Left renal cortex interstitium (tissue), 4 donors: ENCODE measurements around the gene CHRM5. TPM values are rescaled to one million over a fixed set of nuclear protein-coding genes. Genes with fewer than 3 reads are reported as not detected.
A peak's percentile ranks its signal among the peaks of the same experiment; 100 is the strongest.
"Not testable (repeated sequence)": the region's sequence is repeated elsewhere in the genome, so short reads cannot be mapped to it uniquely, and the experiment has no call there.

Source experiments
- DNase-seq, 4 donors: peaks; one replicate each; pipeline ENCODE4 v3.0.0-alpha.2; 2013; ENCODE audit warnings: low read depth in 4 of 4, low spot score in 2 of 4, missing footprints in 1 of 4
- polyA plus RNA-seq, 4 donors: library from polyadenylated mRNA; unstranded; fragments of 120-200 nt; gene quantifications; one replicate each; pipeline ENCODE4 v1.2.1, GENCODE V29; 2013; ENCODE audit not compliant: insufficient read length in 4 of 4

CHRM5 gene
- polyA plus RNA-seq, 4 donors: 0.16 to 0.44 (median 0.31) TPM

DNA sequence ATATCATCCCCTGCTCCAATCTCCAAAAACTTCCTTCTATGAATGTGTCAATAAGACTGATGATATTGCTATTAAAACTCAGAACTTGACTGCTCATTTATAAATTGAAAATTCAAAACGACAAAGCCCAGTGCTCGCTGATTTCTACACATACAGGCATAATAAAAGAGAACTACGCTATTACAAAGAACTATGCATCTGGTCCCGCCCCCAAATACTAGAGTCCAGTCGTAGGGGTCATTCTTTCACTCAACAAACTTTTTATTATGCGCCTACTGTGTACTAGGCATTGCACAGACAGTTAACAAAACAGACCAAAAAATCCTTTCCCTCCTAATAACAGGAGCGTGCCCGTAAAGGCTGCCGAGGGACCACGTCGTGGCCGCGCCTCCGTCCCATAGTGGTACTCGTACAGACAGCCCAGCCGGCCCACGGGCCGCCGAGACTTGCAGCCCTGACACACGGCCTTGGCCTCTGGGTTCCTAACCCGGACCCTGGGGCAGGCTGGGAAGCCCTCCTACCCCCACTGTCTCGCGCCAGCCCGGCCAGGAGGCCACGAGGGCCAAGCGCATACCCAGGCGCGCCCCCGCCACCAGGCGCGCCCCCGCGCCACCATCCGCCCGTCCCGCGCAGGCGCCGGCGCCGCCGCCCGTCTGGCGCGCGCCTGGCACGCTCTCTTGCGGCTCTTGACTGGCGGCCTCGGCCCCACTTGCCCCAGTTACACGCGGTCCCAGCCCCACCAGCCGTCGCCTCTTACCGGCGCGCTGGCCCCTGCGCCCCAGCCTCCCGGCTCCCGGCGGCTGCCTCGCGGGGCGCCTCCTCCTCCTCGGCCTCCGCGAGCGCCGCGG lies 70.0 kb downstream of the CHRM5 start:
- peak in 3 of 4 donors; percentile 55 to 63 (median 62) for DNase-seq

GRCh38 chr15:34038871-34039789 lies 70.8 kb downstream of the CHRM5 start, which contains the start of gene AVEN:
Gene AVEN, minus strand, starts transcription at chr15:34039204. Its CDS starts 158 bp downstream, at chr15:34039046.
- no peak for DNase-seq

GRCh38 chr15:34039790-34040113 lies 71.5 kb downstream of the CHRM5 start:
- DNase-seq: no peak

DNA sequence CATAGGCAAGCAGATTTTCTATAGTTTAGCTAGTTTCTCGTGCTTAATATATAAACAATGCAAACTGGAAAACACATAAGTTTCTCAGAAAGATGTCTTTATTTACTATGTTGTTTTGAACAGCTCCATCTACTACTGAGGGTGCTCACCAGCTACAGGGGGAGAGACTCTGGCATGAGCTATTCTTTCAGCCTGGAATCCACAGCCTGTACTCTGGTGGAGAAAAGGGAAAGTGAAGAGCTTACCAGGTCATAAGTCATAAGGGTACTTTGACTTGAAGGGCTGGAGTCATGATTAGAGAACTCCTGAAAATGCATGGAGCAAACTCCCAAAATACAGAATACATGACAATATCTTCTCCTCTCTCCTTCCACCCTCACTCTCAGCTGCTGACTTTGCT lies 75.1 kb downstream of the CHRM5 start:
- no peak for DNase-seq

DNA sequence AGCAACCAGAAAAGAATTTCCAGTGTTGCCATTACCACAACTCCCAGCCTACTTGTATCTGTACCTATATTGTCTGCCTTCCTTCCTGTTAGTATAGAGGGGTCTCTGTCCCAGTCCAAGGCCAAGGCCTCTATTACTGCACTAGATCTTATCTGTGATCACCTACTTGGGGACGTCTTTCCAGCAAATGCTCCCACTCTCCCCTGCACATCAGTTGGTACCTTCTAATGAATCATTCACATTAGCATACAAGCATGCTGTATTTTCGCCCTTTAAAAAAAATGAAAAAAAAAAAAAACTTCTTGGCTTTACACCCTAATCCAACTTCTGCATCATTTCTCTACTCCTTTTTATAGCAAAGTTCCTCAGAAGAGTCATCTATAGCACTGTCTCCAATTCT lies 75.5 kb downstream of the CHRM5 start:
- no peak for DNase-seq

GRCh38 chr15:34046471-34047145 lies 78.3 kb downstream of the CHRM5 start:
- no peak for DNase-seq

- DNase-seq: no peak
Observed at GRCh38 chr15:34047893-34048775, 79.8 kb downstream of the CHRM5 start.

DNA sequence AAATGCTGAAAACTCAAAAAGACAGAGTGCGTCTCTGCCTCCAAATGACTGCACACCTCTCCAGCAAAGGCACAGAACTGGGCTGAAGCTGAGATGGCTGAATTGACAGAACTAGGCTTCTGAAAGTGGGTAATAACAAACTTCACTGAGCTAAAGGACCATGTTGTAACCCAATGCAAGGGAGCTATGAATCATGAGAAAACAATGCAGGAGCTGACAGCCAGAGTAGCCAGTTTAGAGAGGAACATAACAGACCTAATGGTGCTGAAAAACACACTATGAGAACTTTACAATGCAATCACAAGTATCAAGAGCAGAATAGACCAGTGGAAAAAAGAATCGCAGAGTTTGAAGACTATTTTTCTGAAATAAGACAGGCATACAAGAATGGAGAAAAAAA lies 80.8 kb downstream of the CHRM5 start:
- no peak for DNase-seq

DNA sequence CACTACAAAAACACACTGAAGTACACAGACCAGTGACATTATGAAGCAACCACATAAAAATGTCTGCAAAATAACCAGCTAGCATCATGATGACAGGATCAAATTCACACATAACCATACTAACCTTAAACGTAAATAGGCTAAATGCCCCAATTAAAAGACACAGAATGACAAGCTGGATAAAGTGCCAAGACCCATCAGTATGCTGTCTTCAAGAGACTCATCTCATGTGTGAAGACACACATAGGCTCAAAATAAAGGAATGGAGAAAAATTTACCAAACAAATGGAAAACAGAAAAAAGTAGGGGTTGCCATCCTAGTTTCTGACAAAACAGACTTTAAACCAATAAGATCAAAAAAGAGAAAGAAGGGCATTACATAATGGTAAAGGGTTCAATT lies 82.1 kb downstream of the CHRM5 start:
- DNase-seq: not testable (repeated sequence)

GRCh38 chr15:34054081-34054707 lies 85.9 kb downstream of the CHRM5 start:
- no peak for DNase-seq

DNA sequence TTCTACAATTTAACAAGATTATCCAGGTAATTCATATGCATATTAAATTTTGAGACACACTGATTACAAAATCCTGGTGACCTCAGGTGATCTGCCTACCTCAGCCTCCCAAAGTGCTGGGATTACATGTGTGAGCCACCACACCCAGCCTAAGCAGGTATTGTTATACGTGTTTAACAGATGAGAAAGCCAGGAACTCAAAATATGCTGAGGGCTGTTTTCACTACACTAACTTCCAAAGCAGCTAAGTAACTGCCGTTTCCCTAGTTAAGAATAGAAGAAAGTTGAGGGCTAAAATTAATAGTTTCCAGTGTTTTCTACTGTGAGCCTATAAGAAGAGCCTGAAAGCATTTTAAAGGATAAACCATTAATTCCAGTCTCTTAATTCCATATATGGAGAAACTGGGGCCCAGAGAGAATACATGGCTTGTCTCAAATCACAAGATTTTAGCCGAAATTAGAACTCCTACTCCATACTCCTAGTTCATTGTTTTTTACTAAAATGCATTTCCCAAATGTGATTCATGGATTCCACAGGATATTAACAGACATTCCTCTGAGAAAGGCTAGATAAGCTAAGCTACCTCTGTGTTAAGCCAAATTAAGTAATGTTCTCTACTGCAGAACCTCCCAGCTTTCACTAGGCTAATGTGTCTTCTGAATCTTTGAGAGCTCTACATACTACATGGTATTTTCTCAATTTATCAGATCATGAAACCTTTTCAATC lies 87.7 kb downstream of the CHRM5 start:
- no peak for DNase-seq

GRCh38 chr15:34056911-34057310 lies 88.6 kb downstream of the CHRM5 start:
- no peak for DNase-seq

- no peak for DNase-seq
Observed at GRCh38 chr15:34059476-34059875, 91.2 kb downstream of the CHRM5 start.

DNA sequence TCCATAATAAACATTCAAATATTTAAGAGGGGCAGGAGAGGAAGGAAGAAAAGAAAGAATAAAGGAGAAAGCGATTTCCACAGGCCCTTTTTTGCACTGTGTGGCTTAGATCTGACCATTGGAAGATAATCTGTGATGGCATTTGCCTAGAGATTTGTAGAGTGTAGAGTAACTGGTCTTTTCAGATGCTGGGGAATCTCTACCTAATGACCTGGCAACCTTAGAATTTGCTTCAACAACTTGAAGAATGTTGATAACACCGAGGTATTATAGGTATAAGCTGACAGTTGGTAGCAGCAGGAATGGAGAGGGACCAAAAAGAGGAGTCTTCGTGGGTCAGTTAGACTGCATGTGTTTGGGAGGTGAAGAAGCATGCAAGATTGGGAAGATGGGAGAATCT lies 91.6 kb downstream of the CHRM5 start:
- DNase-seq: no peak

DNA sequence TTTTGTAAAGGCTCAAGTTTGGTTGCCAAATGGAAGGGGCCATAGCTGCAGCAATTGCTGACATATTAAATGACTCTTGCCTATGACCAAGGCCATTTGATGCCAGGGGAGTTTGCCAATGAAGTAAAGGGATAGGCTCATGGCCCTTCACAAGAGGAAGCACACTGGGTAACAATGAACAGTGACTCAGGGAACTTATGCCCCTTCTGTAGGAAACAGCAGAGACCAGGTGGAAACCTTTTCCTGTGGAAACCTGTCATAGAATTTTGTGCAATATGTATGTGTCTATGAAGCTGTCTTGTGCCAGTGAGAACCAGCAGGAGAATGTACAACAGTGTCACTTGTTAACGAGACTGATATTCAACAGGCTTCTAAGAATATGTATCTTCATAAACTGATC lies 96.1 kb downstream of the CHRM5 start:
- no peak for DNase-seq

- no peak for DNase-seq
Observed at GRCh38 chr15:34065261-34065660, 97.0 kb downstream of the CHRM5 start.

DNA sequence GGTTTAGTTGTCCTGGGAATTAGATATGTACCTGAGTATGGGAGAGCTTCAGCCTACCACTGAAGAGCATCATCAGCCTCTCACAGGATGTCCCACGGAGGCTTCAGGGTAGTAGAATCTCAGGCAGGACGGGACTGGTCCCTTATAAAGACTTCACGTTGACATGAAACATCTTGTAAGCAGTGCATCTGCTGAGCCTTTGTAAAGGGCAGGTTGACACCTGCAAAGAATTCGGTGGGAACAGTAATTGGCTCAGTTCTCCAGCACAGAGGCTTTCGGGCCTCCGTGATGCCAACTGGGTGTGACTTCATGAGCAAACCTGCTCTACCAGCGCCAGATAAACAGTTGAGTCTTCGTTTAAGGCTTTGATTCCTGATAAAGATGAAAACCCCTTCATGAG lies 97.6 kb downstream of the CHRM5 start:
- DNase-seq: no peak

GRCh38 chr15:34070003-34070402 lies 101.7 kb downstream of the CHRM5 start:
- DNase-seq: no peak

GRCh38 chr15:34076785-34077184 lies 108.5 kb downstream of the CHRM5 start:
- DNase-seq: no peak
